ENCODE data around the gene VPS4B. TPM values are rescaled to one million over a fixed set of nuclear protein-coding genes. Genes with fewer than 3 reads are reported as not detected.

VPS4B gene
- total and polyA plus RNA-seq, 2 donors (not counting 3 experiments of a cell fraction or from before 2014, with no cell fraction given) = 10.5 to 54.7 TPM

GRCh38 chr18:63379639-63379962 is 42.7 kb downstream of the VPS4B start:
- TF ChIP-seq MYC (IDR thresholded peaks at IDR 0.05; ENCODE audit: low read depth, low read length) = no peak
- TF ChIP-seq EZH2 (IDR thresholded peaks at IDR 0.05; ENCODE audit: borderline replicate concordance, low read depth, low read length, severe bottlenecking) = no peak
- no peak for TF ChIP-seq MAX (IDR thresholded peaks at IDR 0.05; ENCODE audit: insufficient read depth, insufficient read length)
- TF ChIP-seq FOS (IDR thresholded peaks at IDR 0.05; ENCODE audit: borderline replicate concordance, insufficient read depth, low read length) = peak; percentile 44
- dilution Hi-C loops (cut with MboI; ENCODE audit: extremely low pct_ligation_motif_present, low sequenced_read_pairs) (no loop called here), intact Hi-C loops (cut with micrococcal nuclease) (no loop called here)
- H4K20me1 ChIP-seq (replicated peaks; ENCODE audit: control insufficient read depth, extremely low read depth, insufficient read depth, low read length) = no peaks in the 10 kb centered on the region
- peak; percentile 33 for FAIRE-seq
- H3K27me3 ChIP-seq (ENCODE audit: control insufficient read depth in 2 of 2, insufficient read depth in 2 of 2, low read length in 2 of 2) = no peaks in the 10 kb centered on the region
- H3K4me3 ChIP-seq (replicated peaks in 1 of 3; ENCODE audit: insufficient read depth in 1 of 3, low read depth in 1 of 3, low read length in 3 of 3) = no peak overlapping the region
- no peaks in the 10 kb centered on the region for H3K9me3 ChIP-seq (replicated peaks; ENCODE audit: control insufficient read depth, insufficient read depth, low read length)
- ChIA-PET CTCF (no interaction called here), POLR2A (no interaction called here)
- no peak for DNase-seq (ENCODE audit: low read depth, low spot score)
- H3K4me2 ChIP-seq (ENCODE audit: insufficient read depth, low read length) = peak overlapping the region; percentile 89
- no peak overlapping the region for H3K27ac ChIP-seq (ENCODE audit: insufficient read depth, low read depth, low read length)
- no peak overlapping the region for H3K9ac ChIP-seq (replicated peaks; ENCODE audit: extremely low read depth, insufficient read depth, low read length)
- H3K79me2 ChIP-seq (ENCODE audit: control insufficient read depth, insufficient read depth, low read length) = no peaks in the 10 kb centered on the region
- no peak overlapping the region for H2AFZ ChIP-seq (ENCODE audit: low read depth, low read length)
- peaks cover 7% of the 10 kb centered on the region for H3K4me1 ChIP-seq (ENCODE audit: control insufficient read depth, extremely low read depth, insufficient read depth, low read length)
- H3K36me3 ChIP-seq (ENCODE audit: control insufficient read depth in 2 of 2, extremely low read depth in 1 of 2, insufficient read depth in 2 of 2, low read length in 2 of 2) = peaks cover 0 to 5% of the 10 kb centered on the region in 2 experiments
- H3K9me1 ChIP-seq (replicated peaks; ENCODE audit: control insufficient read depth, extremely low read depth, insufficient read depth, low read length) = no peaks in the 10 kb centered on the region
- BruUV-seq (replicated peaks) = no TSS peak

DNA sequence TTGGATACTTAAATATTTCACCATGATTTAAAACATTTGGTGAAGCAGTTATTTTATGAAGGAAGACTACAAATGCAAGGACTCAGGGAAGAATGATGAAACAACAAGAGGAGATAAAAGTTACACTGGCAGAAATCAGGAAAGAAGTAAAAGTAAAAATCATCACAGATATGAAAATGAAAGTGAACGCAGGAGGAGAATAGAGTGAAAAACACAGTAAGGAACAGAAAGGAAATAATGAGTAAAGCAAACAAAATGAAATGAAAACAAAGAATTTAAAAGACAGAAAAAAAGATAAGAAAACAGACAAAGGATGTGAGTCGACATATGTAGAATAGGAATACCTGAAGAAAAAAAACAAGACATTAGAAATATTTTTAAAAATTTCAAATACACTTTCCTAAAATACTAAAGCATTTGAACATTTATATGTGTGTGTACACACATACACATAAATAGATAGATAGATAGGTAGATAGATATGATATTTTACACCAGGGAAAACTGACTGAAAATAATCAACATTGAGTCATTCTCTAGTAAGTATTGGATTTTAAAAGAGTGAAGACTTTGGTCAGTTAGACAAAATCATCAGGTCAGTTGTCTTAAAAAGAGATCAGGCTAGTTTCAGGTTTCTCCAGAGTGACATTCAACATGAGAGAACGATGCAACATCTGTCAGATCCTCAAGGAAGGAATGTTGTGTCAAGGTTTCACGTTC is 43.2 kb downstream of the VPS4B start:
- intact Hi-C loops (cut with micrococcal nuclease) (no loop called here), dilution Hi-C loops (cut with MboI; ENCODE audit: extremely low pct_ligation_motif_present, low sequenced_read_pairs) (no loop called here)
- TF ChIP-seq POLR2AphosphoS5 (IDR thresholded peaks at IDR 0.05; ENCODE audit: insufficient read depth, low read depth, low read length) = no peak
- TF ChIP-seq GATA2 (IDR thresholded peaks at IDR 0.05; ENCODE audit: insufficient read depth, insufficient read length, low read depth, low read length) = peak; percentile 14
- no peak for TF ChIP-seq EZH2 (IDR thresholded peaks at IDR 0.05; ENCODE audit: borderline replicate concordance, low read depth, low read length, severe bottlenecking)
- H3K79me2 ChIP-seq (ENCODE audit: control insufficient read depth, insufficient read depth, low read length) = no peaks in the 10 kb centered on the region
- peak overlapping the region; percentile 24 for H3K9ac ChIP-seq (replicated peaks; ENCODE audit: extremely low read depth, insufficient read depth, low read length)
- FAIRE-seq = no peak
- H3K27me3 ChIP-seq (ENCODE audit: control insufficient read depth in 2 of 2, insufficient read depth in 2 of 2, low read length in 2 of 2) = no peaks in the 10 kb centered on the region
- H2AFZ ChIP-seq (ENCODE audit: low read depth, low read length) = peak overlapping the region; percentile 36
- H3K4me2 ChIP-seq (ENCODE audit: insufficient read depth, low read length) = peak overlapping the region; percentile 89
- peak; percentile 45 for DNase-seq (ENCODE audit: low read depth, low spot score)
- peak overlapping the region; percentile 36 for H3K27ac ChIP-seq (ENCODE audit: insufficient read depth, low read depth, low read length)
- CTCF ChIA-PET = no interaction called here
- H3K9me1 ChIP-seq (replicated peaks; ENCODE audit: control insufficient read depth, extremely low read depth, insufficient read depth, low read length) = no peaks in the 10 kb centered on the region
- H3K4me1 ChIP-seq (ENCODE audit: control insufficient read depth, extremely low read depth, insufficient read depth, low read length) = peaks cover 7% of the 10 kb centered on the region
- BruUV-seq (replicated peaks) = no TSS peak
- peak overlapping the region in 1 of 3 experiments; percentile 53 for H3K4me3 ChIP-seq (replicated peaks in 1 of 3; ENCODE audit: insufficient read depth in 1 of 3, low read depth in 1 of 3, low read length in 3 of 3)
- H3K9me3 ChIP-seq (replicated peaks; ENCODE audit: control insufficient read depth, insufficient read depth, low read length) = no peaks in the 10 kb centered on the region
- no peaks in the 10 kb centered on the region for H4K20me1 ChIP-seq (replicated peaks; ENCODE audit: control insufficient read depth, extremely low read depth, insufficient read depth, low read length)
- peaks cover 0 to 4% of the 10 kb centered on the region in 2 experiments for H3K36me3 ChIP-seq (ENCODE audit: control insufficient read depth in 2 of 2, extremely low read depth in 1 of 2, insufficient read depth in 2 of 2, low read length in 2 of 2)
- POLR2A ChIA-PET = no interaction called here
